GM12892 (cell line): Measurements from ENCODE around the gene LRRTM2.

ENCODE experiments used
- POLR2A ChIP-seq: IDR thresholded peaks from 2 replicates; pipeline ENCODE4 v1.6.1; 2011; ENCODE audit warnings: low read depth, low read length, control low read depth
- TAF1 ChIP-seq: IDR thresholded peaks from 2 replicates; pipeline ENCODE4 v1.6.1; 2011; ENCODE audit warnings: low read depth, mild to moderate bottlenecking, control low read depth, low read length, borderline replicate concordance

- TF ChIP-seq TAF1 (no peak), POLR2A (no peak)
Measured at GRCh38 chr5:138884094-138884493, 9.0 kb upstream of the LRRTM2 start.
